GM21526 (cell line): ENCODE results near the gene GFM2.
A peak's percentile ranks its signal among the peaks of the same experiment; 100 is the strongest.
"Not testable (repeated sequence)": the region's sequence is repeated elsewhere in the genome, so short reads cannot be mapped to it uniquely, and the experiment has no call there.

Source experiments
- ATAC-seq: cut with Tn5 transposase; IDR thresholded peaks from one replicate; pipeline ENCODE4 v1.9.1; 2021; ENCODE audit warnings: moderate library complexity; ENCODE audit not compliant: unreplicated experiment, low FRiP score

The GFM2 gene

GRCh38 chr5:74766849-74767578 lies at the start of gene GFM2, which contains the start of gene NSA2:
GFM2 (minus strand) TSS chr5:74767117; CDS start chr5:74763742, 3,375 bp downstream.
NSA2 (plus strand) TSS chr5:74767249; CDS start chr5:74767361, 112 bp downstream.
- ATAC-seq, result peak; percentile 84

- ATAC-seq, result no peak
These were observed 44.0 kb upstream of the GFM2 start for GRCh38 chr5:74810915-74811314.

- ATAC-seq, result no peak
These were observed 35.0 kb upstream of the GFM2 start for GRCh38 chr5:74801941-74802340.

GRCh38 chr5:74801197-74801596 lies 34.3 kb upstream of the GFM2 start:
- no peak for ATAC-seq

GRCh38 chr5:74798977-74799911 lies 32.3 kb upstream of the GFM2 start:
- ATAC-seq, result no peak

GRCh38 chr5:74791669-74792068 lies 24.8 kb upstream of the GFM2 start:
- ATAC-seq, result not testable (repeated sequence)

GRCh38 chr5:74787424-74787823 lies 20.5 kb upstream of the GFM2 start:
- no peak for ATAC-seq

- ATAC-seq, result no peak
These were observed 19.9 kb upstream of the GFM2 start for GRCh38 chr5:74786851-74787250.

GRCh38 chr5:74778609-74779008 lies 11.7 kb upstream of the GFM2 start:
- no peak for ATAC-seq

- ATAC-seq, result no peak
These were observed 5.4 kb upstream of the GFM2 start for GRCh38 chr5:74772359-74772758.

GRCh38 chr5:74767579-74767913 lies 629 bp upstream of the GFM2 start:
- peak; percentile 21 for ATAC-seq

- peak; percentile 44 for ATAC-seq
These were observed 484 bp downstream of the GFM2 start for GRCh38 chr5:74766418-74766848.

- peak; percentile 1 for ATAC-seq
These were observed 988 bp downstream of the GFM2 start for GRCh38 chr5:74765929-74766328.

GRCh38 chr5:74765201-74765600 lies 1.7 kb downstream of the GFM2 start:
- no peak for ATAC-seq

- ATAC-seq, result no peak
These were observed 3.4 kb downstream of the GFM2 start for GRCh38 chr5:74763504-74763903.

- ATAC-seq, result no peak
These were observed 4.3 kb downstream of the GFM2 start for GRCh38 chr5:74762599-74762998.

GRCh38 chr5:74761241-74761640 lies 5.7 kb downstream of the GFM2 start:
- no peak for ATAC-seq

- ATAC-seq, result not testable (repeated sequence)
These were observed 18.2 kb downstream of the GFM2 start for GRCh38 chr5:74748742-74749141.

GRCh38 chr5:74738406-74738805 lies 28.5 kb downstream of the GFM2 start:
- no peak for ATAC-seq

GRCh38 chr5:74736759-74737158 lies 30.2 kb downstream of the GFM2 start:
- no peak for ATAC-seq

- ATAC-seq, result no peak
These were observed 41.6 kb downstream of the GFM2 start for GRCh38 chr5:74725331-74725730.
